Measurements from ENCODE around the gene TANC1. TPM values are rescaled to one million over a fixed set of nuclear protein-coding genes. Genes with fewer than 3 reads are reported as not detected.

The TANC1 gene
- total RNA-seq, 1 donor from 2014 or later = 45.0 TPM

- Mint-ChIP-seq H3K4me3 (ENCODE audit: unreplicated experiment) (no peak overlapping the region), H3K36me3 (ENCODE audit: low read depth, unreplicated experiment) (peaks cover 20% of the 10 kb centered on the region), H3K27ac (ENCODE audit: unreplicated experiment) (no peak overlapping the region), H3K27me3 (ENCODE audit: low read depth, unreplicated experiment) (no peaks in the 10 kb centered on the region), H3K9me3 (ENCODE audit: unreplicated experiment) (no peaks in the 10 kb centered on the region), H3K4me1 (ENCODE audit: low read depth, unreplicated experiment) (peaks cover 28% of the 10 kb centered on the region)
- Histone ChIP-seq H3K27me3 (ENCODE audit: insufficient read depth, low read length) (no peaks in the 10 kb centered on the region), H3K4me3 (ENCODE audit: insufficient read depth, low read depth, low read length) (no peak overlapping the region), H3K79me2 (ENCODE audit: insufficient read depth, low read length) (peaks cover 20% of the 10 kb centered on the region), H4K20me1 (ENCODE audit: insufficient read depth, low read length) (peaks cover 6% of the 10 kb centered on the region), H3K4me2 (ENCODE audit: low read length) (no peak overlapping the region), H2AFZ (ENCODE audit: low read depth, low read length) (no peak overlapping the region), H3K36me3 (ENCODE audit: insufficient read depth, low read length) (peaks cover 7% of the 10 kb centered on the region), H3K9me3 (ENCODE audit: insufficient read depth, low read depth, low read length) (no peaks in the 10 kb centered on the region), H3K27ac (ENCODE audit: low read depth, low read length) (no peak overlapping the region), H3K4me1 (ENCODE audit: insufficient read depth, low read length) (peaks cover 18% of the 10 kb centered on the region), H3K9ac (ENCODE audit: low read length) (no peak overlapping the region)
- TF ChIP-seq, protein P1, sequence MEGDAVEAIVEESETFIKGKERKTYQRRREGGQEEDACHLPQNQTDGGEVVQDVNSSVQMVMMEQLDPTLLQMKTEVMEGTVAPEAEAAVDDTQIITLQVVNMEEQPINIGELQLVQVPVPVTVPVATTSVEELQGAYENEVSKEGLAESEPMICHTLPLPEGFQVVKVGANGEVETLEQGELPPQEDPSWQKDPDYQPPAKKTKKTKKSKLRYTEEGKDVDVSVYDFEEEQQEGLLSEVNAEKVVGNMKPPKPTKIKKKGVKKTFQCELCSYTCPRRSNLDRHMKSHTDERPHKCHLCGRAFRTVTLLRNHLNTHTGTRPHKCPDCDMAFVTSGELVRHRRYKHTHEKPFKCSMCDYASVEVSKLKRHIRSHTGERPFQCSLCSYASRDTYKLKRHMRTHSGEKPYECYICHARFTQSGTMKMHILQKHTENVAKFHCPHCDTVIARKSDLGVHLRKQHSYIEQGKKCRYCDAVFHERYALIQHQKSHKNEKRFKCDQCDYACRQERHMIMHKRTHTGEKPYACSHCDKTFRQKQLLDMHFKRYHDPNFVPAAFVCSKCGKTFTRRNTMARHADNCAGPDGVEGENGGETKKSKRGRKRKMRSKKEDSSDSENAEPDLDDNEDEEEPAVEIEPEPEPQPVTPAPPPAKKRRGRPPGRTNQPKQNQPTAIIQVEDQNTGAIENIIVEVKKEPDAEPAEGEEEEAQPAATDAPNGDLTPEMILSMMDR (IDR thresholded peaks at IDR 0.05; ENCODE audit: insufficient read depth, low read depth, low read length) = no peak
- no peak for TF ChIP-seq EZH2 (IDR thresholded peaks at IDR 0.05; ENCODE audit: insufficient read depth, low read length)
- FAIRE-seq (no peak), DNase-seq (ENCODE audit: low read depth) (no peak)
These were observed 181.3 kb downstream of the TANC1 start for GRCh38 chr2:159149747-159150146.

GRCh38 chr2:159150280-159150746 lies 181.9 kb downstream of the TANC1 start:
- no peak overlapping the region for H3K27ac Mint-ChIP-seq (ENCODE audit: unreplicated experiment)
- peak; percentile 39 for DNase-seq (ENCODE audit: low read depth)
- H3K9me3 Mint-ChIP-seq (ENCODE audit: unreplicated experiment) = no peaks in the 10 kb centered on the region
- no peaks in the 10 kb centered on the region for H3K27me3 ChIP-seq (ENCODE audit: insufficient read depth, low read length)
- H4K20me1 ChIP-seq (ENCODE audit: insufficient read depth, low read length) = peaks cover 6% of the 10 kb centered on the region
- peak overlapping the region; percentile 5 for H3K4me2 ChIP-seq (ENCODE audit: low read length)
- no peak overlapping the region for H3K27ac ChIP-seq (ENCODE audit: low read depth, low read length)
- H3K4me3 ChIP-seq (ENCODE audit: insufficient read depth, low read depth, low read length) = no peak overlapping the region
- H3K4me3 Mint-ChIP-seq (ENCODE audit: unreplicated experiment) = no peak overlapping the region
- H3K79me2 ChIP-seq (ENCODE audit: insufficient read depth, low read length) = peaks cover 17% of the 10 kb centered on the region
- peaks cover 28% of the 10 kb centered on the region for H3K4me1 Mint-ChIP-seq (ENCODE audit: low read depth, unreplicated experiment)
- no peak overlapping the region for H2AFZ ChIP-seq (ENCODE audit: low read depth, low read length)
- no peaks in the 10 kb centered on the region for H3K9me3 ChIP-seq (ENCODE audit: insufficient read depth, low read depth, low read length)
- peaks cover 20% of the 10 kb centered on the region for H3K36me3 Mint-ChIP-seq (ENCODE audit: low read depth, unreplicated experiment)
- FAIRE-seq = no peak
- TF ChIP-seq EZH2 (IDR thresholded peaks at IDR 0.05; ENCODE audit: insufficient read depth, low read length) = no peak
- TF ChIP-seq, protein P1 (IDR thresholded peaks at IDR 0.05; ENCODE audit: insufficient read depth, low read depth, low read length) = no peak
- H3K27me3 Mint-ChIP-seq (ENCODE audit: low read depth, unreplicated experiment) = no peaks in the 10 kb centered on the region
- peaks cover 7% of the 10 kb centered on the region for H3K36me3 ChIP-seq (ENCODE audit: insufficient read depth, low read length)
- peaks cover 18% of the 10 kb centered on the region for H3K4me1 ChIP-seq (ENCODE audit: insufficient read depth, low read length)
- no peak overlapping the region for H3K9ac ChIP-seq (ENCODE audit: low read length)

Data from astrocyte (in vitro differentiated cells and primary cell).